Activated CD4-positive, alpha-beta T cell treated with anti-CD3 and anti-CD28 coated beads, Interleukin-2, amount 50 U/mL, for 24 hours (primary cell): Measurements from ENCODE around the gene DSTYK.
"Not testable (repeated sequence)": the region's sequence is repeated elsewhere in the genome, so short reads cannot be mapped to it uniquely, and the experiment has no call there.

Source experiments
- DNase-seq, 2 donors: peaks; one replicate each; pipeline ENCODE4 v3.0.0-alpha.2; 2020; ENCODE audit warnings: low read depth in 1 of 2, low spot score in 1 of 2

DSTYK gene

DNA sequence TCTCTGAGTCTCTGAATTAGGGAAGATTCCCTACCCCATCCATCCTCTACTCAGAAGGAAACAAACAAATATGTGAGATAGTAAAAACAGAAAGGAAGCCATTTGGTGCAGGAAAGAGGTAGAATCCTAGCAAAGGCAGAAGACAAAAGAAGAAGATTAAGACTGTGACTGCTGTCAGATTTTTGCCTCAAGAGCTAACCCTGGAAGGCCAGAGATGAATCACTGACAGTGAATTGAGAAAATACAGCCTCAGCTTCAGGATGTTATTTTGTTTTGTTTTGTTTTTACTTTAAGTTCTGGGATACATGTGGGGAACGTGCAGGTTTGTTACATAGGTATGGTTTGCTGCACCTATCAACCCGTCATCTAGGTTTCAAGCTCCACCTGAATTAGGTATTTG is 31.7 kb downstream of the DSTYK start:
- DNase-seq = no peak

DNA sequence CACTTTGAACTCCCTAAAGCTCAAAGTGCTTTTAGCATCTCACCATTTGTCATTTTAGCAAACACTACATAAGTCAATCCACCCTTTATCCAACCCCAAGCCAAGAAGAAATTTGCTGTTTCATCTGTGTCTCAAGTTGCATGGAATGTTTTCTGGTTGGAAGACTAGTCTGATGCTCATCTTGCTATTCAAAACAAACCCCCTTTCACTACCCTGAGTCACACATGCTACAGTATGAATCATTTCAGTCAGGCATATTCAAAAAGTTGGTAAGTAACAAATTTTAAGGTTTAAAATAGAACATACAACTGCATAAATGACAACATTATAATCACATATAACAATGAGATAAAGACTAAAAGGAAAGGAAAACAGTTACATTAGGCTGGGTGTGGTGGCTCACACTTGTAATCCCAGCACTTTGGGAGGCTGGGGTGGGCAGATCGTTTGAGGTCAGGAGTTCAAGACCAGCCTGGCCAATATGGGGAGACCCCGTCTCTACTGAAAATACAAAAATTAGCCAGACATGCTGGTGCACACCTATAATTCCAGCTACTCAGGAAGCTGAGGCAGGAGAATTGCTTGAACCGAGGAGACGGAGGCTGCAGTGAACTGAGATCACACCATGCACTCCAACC is 38.7 kb downstream of the DSTYK start:
- DNase-seq = no peak

DNA sequence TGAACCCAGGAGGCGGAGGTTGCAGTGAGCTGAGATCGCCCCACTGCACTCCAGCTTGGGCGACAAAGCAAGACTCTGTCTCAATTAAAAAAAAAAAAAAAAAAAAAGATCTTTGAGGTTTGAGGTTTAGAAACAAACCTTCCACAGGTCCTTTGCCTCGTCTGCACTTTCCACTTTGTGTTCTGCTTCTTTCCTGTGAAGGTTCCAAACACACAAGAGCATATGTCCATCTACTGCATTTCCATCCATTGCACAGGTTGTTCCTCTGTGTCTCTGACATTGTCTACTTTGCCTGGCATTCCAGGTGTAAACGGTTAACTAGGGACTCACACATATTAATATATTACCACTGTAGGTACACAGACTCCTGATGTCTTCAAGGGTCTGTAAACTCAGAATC is 40.1 kb downstream of the DSTYK start:
- no peak for DNase-seq

DNA sequence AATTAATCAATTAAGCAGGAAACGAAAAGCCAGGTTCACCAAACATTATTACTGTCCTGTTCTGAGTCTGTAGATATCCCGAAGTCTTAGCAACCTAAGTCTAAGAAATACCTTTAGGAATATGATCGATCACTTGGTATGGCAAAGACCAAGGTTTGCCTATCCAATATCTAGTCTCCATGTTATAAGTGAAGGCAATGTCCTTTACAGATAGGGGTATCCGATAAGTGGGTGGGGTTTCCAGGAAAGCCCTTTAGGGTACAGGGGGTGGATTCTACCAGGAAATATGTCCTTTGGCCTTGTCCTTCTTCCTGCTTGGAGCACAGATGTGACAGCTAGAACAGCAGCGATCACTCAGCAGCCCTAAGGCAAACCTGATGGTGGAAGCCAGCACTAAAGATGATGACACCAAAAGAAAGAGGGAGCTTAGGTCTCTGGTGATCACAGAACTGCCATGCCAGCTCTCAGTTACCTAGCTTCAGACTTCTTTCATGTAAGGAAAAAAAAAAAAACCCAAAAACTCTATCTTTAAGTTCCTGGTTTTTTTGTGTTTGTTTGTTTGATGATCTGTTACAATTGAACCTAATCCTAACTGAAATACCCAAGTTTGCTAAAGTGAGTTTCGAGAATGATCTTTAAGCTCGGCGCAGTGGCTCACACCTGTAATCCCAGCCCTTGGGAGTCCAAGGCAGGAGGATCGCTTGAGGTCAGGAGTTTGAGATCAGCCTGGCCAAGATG is 40.8 kb downstream of the DSTYK start:
- no peak for DNase-seq

- no peak for DNase-seq
These were observed 42.3 kb downstream of the DSTYK start for GRCh38 chr1:205169248-205169647.

DNA sequence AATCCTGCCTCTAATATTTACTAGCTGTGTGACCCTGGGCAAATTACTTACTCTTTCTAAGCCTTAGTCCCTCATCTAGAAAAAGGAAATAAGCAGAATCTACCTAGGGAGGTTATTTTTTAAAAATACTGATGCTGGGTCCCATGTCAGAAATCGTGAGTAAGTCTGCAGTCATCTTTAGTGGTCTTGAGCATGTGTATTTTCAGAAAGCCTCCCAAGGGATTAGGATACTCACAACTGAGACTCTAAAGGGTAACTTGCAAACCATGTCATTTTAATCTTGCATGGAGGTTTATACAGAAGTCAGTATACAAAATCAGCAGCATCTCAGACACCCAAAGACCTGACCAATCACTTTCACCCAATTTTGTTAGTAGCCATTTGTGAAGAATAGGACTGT is 43.2 kb downstream of the DSTYK start:
- DNase-seq = no peak

- DNase-seq = no peak
These were observed 49.2 kb downstream of the DSTYK start for GRCh38 chr1:205162301-205162700.

GRCh38 chr1:205161076-205161475 is 50.4 kb downstream of the DSTYK start:
- no peak for DNase-seq

- DNase-seq = no peak
These were observed 53.4 kb downstream of the DSTYK start for GRCh38 chr1:205158048-205158616.

- not testable (repeated sequence) for DNase-seq
These were observed 55.7 kb downstream of the DSTYK start for GRCh38 chr1:205155665-205156377.

DNA sequence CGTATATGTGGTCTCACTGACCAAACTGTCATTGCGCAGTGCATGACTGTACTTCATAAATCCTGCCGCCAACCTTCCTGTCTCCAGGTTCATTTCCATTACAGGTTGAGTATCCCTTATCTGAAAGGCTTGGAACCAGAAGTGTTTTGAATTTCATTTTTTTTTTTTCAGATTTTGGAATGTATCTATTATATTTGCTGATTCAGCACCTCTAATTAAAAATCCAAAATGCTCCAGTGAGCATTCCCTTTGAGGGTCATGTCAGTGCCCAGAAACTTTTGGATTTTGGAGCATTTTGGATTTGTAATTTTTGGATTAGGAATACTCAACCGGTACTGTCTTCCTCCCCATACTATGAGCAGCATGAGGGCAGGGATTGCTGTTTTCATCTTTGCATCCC is 59.0 kb downstream of the DSTYK start:
- no peak for DNase-seq

DNA sequence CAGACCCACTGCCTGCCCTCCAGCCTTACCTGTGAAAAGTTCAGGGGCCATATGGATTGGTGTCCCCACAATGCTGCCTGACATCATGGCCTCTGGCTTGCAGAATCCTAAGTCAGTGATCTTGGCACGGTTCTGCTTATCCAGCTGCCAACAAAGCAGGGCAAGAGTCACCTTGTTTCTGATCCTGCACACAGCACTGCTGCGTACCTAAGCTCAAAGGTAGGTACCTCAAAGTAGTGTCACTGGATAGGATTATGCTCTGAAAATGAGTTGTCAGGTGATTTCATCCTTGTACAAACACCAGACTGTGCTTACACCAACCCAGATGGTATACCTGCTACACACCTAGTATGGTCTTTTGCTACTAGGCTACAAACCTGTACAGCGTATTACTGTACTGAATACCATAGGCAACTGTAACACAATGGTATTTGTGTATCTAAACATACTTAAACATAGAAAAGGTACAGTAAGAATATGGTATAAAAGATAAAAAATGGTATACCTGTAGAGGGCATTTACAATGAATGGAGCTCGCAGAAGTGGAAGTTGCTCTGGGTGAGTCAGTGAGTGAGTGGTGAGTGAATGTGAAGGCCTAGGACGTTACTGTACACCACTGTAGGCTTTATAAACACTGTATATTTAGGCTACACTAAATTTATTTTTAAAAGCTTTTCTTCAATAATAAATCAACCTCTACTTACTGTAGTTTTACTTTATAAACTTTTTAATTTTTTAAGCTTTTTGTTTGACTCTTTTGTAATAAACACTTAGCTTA is 60.7 kb downstream of the DSTYK start:
- DNase-seq = no peak

- DNase-seq = no peak
These were observed 64.2 kb downstream of the DSTYK start for GRCh38 chr1:205147191-205147835.

- no peak for DNase-seq
These were observed 66.8 kb downstream of the DSTYK start for GRCh38 chr1:205144751-205145150.

- no peak for DNase-seq
These were observed 67.3 kb downstream of the DSTYK start for GRCh38 chr1:205144046-205144720.

DNA sequence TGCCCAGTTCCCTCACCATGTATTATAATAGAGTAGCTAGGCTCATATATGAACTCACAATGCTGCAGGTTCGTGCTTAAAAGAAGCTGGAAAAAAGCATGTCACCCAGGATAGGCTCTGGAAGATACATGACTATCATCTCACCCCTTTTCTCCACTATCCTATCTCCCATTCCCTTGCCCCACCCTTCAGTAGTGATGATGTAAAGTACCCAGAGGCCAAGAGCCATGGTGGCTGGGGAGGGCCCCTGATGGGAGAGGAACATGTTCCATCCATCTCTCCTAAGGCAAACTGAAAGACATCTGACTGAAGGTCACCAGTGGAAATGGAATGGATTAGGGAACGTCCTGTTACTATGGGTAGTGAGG is 69.4 kb downstream of the DSTYK start:
- no peak for DNase-seq

DNA sequence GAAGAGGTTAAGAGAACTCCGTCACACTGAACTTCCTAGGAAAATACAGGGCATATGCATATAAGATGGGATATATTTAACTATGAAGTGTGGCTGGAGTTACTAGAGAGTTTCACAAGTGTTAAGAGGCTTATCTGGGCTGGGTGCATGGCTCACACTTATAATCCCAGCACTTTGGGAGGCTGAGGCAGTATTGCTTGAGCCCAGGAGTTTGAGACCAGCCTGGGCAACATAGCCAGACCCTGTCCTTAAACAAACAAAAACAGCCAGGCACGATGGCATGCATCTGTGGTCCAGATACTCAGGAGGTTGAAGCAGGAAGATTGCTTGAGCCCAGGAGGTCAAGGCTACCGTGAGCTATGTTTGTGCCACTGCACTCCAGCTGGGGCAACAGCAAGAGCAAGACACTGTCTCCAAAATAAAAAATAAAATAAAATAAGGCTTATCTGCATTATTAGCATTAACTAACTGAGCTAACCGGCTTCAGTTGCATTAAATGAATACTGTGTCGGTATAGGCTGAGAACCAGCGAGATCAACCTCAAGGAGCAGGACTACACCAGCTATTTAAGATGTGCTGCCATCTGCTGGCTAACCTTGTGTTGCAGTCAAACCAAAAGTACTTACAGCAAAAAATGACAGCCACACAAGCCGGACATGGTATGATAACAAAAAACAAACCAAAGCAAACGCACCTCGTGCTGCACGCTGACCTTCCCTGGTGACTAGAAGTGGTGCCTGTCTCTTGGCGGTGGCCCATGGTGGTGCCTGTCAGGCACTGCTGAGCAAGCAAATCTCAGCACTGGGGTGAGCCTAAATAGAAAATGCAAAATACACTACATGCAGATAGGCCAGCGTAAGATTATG is 70.0 kb downstream of the DSTYK start:
- DNase-seq = peak; percentile 43 to 63

DNA sequence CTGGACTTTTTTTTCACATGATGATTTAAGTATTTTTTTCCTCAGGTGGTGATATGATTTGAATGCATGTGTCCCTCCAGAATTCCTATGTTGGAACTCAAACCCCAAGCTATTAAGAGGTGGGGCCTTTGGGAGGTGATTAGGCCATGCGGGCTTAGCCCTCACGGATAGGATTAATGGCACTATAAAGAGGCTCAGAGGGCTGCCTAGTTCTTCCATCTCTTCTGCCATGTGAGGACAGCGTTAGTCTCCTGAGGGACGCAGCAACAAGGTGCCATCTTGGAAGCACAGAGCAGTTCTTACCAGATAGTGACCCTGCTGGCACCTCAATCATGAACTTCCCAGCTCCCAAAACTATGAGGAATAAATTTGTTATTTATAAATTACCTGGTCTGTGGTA is 71.4 kb downstream of the DSTYK start:
- DNase-seq = no peak

- no peak for DNase-seq
These were observed 73.6 kb downstream of the DSTYK start for GRCh38 chr1:205137901-205138300.
